ENCODE measurements around the gene IKBKG. TPM values are rescaled to one million over a fixed set of nuclear protein-coding genes. Genes with fewer than 3 reads are reported as not detected.

IKBKG gene
- total and polyA plus RNA-seq, 2 donors (not counting 3 experiments of a cell fraction or from before 2014, with no cell fraction given) = 41.2 to 47.8 TPM

DNA sequence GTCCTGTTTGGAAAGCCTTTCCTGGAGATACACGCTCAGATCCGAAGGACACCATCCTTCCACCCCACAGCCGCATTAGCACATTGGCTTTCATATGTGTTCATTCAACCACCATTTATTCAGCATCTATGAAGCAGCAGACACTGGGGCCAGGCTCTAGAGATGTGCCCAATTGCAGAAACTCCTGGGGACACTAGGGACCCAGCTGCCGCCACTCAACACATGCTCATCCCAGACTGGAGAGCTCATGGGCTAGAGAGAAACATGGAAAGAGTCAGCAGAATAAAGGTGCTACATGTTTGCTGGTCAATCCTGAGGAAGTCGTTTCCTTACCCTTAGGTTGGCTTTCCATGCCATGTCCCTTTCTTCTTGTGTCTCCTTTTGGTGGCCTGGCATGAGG lies 45.1 kb downstream of the IKBKG start:
- Histone ChIP-seq H3K4me3 (replicated peaks in 1 of 3; ENCODE audit: insufficient read depth in 1 of 3, low read depth in 1 of 3, low read length in 3 of 3) (no peak overlapping the region), H3K9ac (replicated peaks; ENCODE audit: extremely low read depth, insufficient read depth, low read length) (no peak overlapping the region), H3K79me2 (ENCODE audit: control insufficient read depth, insufficient read depth, low read length) (no peaks in the 10 kb centered on the region), H3K27me3 (ENCODE audit: control insufficient read depth in 2 of 2, insufficient read depth in 2 of 2, low read length in 2 of 2) (peaks cover 5 to 13% of the 10 kb centered on the region in 2 experiments), H3K9me1 (replicated peaks; ENCODE audit: control insufficient read depth, extremely low read depth, insufficient read depth, low read length) (no peaks in the 10 kb centered on the region), H3K4me1 (ENCODE audit: control insufficient read depth, extremely low read depth, insufficient read depth, low read length) (no peaks in the 10 kb centered on the region), H3K27ac (ENCODE audit: insufficient read depth, low read depth, low read length) (no peak overlapping the region), H3K36me3 (ENCODE audit: control insufficient read depth in 2 of 2, extremely low read depth in 1 of 2, insufficient read depth in 2 of 2, low read length in 2 of 2) (no peaks in the 10 kb centered on the region), H3K4me2 (ENCODE audit: insufficient read depth, low read length) (no peak overlapping the region), H2AFZ (ENCODE audit: low read depth, low read length) (no peak overlapping the region), H4K20me1 (replicated peaks; ENCODE audit: control insufficient read depth, extremely low read depth, insufficient read depth, low read length) (no peaks in the 10 kb centered on the region), H3K9me3 (replicated peaks; ENCODE audit: control insufficient read depth, insufficient read depth, low read length) (no peaks in the 10 kb centered on the region)
- POLR2A ChIA-PET = no interaction called here
- dilution Hi-C loops (cut with MboI; ENCODE audit: extremely low pct_ligation_motif_present, low sequenced_read_pairs) = no loop called here
- intact Hi-C loops (cut with micrococcal nuclease) = no loop called here
- CTCF ChIA-PET = no interaction called here
- DNase-seq (ENCODE audit: low read depth, low spot score) = no peak
- no TSS peak for BruUV-seq (replicated peaks)
- TF ChIP-seq, protein P1, sequence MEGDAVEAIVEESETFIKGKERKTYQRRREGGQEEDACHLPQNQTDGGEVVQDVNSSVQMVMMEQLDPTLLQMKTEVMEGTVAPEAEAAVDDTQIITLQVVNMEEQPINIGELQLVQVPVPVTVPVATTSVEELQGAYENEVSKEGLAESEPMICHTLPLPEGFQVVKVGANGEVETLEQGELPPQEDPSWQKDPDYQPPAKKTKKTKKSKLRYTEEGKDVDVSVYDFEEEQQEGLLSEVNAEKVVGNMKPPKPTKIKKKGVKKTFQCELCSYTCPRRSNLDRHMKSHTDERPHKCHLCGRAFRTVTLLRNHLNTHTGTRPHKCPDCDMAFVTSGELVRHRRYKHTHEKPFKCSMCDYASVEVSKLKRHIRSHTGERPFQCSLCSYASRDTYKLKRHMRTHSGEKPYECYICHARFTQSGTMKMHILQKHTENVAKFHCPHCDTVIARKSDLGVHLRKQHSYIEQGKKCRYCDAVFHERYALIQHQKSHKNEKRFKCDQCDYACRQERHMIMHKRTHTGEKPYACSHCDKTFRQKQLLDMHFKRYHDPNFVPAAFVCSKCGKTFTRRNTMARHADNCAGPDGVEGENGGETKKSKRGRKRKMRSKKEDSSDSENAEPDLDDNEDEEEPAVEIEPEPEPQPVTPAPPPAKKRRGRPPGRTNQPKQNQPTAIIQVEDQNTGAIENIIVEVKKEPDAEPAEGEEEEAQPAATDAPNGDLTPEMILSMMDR (IDR thresholded peaks at IDR 0.05; ENCODE audit: extremely low read depth in 1 of 2, insufficient read depth in 1 of 2, low read depth in 1 of 2, low read length in 2 of 2) = no peak
- TF ChIP-seq FOS (IDR thresholded peaks at IDR 0.05; ENCODE audit: borderline replicate concordance, insufficient read depth, low read length) (no peak), MYC (IDR thresholded peaks at IDR 0.05; ENCODE audit: low read depth, low read length) (no peak), JUN (IDR thresholded peaks at IDR 0.05; ENCODE audit: borderline replicate concordance, insufficient read depth, insufficient read length, low read depth) (no peak)
- no peak for FAIRE-seq

DNA sequence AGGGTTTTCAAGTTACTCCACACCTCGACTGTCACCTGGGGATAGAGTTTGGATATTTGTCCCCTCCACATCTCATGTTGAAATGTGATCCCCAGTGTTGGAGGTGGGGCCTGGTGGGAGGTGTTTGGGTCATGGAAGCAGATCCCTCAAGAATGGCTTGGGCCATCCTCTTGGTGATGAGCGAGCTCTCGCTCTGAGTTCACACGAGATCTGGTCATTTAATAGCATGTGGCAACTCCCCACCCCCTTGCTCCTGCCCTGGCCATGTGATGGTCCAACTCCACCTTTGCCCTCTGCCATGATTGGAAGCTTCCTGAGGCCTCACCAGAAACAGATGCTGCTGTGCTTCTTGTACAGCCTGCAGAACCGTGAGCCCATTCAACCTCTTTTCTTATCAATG lies 45.8 kb downstream of the IKBKG start:
- POLR2A ChIA-PET = no interaction called here
- no peak for FAIRE-seq

More for the DNA sequence above, 45.8 kb downstream of the IKBKG start:
- intact Hi-C loops (cut with micrococcal nuclease) = no loop called here
- H3K4me2 ChIP-seq (ENCODE audit: insufficient read depth, low read length) = no peak overlapping the region
- H4K20me1 ChIP-seq (replicated peaks; ENCODE audit: control insufficient read depth, extremely low read depth, insufficient read depth, low read length) = no peaks in the 10 kb centered on the region
- H3K9me3 ChIP-seq (replicated peaks; ENCODE audit: control insufficient read depth, insufficient read depth, low read length) = no peaks in the 10 kb centered on the region
- no TSS peak for BruUV-seq (replicated peaks)
- no peak for TF ChIP-seq POLR2AphosphoS5 (IDR thresholded peaks at IDR 0.05; ENCODE audit: insufficient read depth, low read depth, low read length)
- TF ChIP-seq GATA2 (IDR thresholded peaks at IDR 0.05; ENCODE audit: insufficient read depth, insufficient read length, low read depth, low read length) = no peak
- TF ChIP-seq FOS (IDR thresholded peaks at IDR 0.05; ENCODE audit: borderline replicate concordance, insufficient read depth, low read length) = no peak
- TF ChIP-seq, protein P1 (IDR thresholded peaks at IDR 0.05; ENCODE audit: extremely low read depth in 1 of 2, insufficient read depth in 1 of 2, low read depth in 1 of 2, low read length in 2 of 2) = no peak
- TF ChIP-seq POLR2A (IDR thresholded peaks at IDR 0.05; ENCODE audit: low read depth, low read length) = no peak
- TF ChIP-seq EZH2 (IDR thresholded peaks at IDR 0.05; ENCODE audit: borderline replicate concordance, low read depth, low read length, severe bottlenecking) = no peak
- TF ChIP-seq JUN (IDR thresholded peaks at IDR 0.05; ENCODE audit: borderline replicate concordance, insufficient read depth, insufficient read length, low read depth) = no peak
- no peak for TF ChIP-seq MYC (IDR thresholded peaks at IDR 0.05; ENCODE audit: low read depth, low read length)
- TF ChIP-seq, protein P2, sequence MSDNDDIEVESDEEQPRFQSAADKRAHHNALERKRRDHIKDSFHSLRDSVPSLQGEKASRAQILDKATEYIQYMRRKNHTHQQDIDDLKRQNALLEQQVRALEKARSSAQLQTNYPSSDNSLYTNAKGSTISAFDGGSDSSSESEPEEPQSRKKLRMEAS (IDR thresholded peaks at IDR 0.05; ENCODE audit: insufficient read depth, insufficient read length) = no peak
- no peak overlapping the region for H3K27ac ChIP-seq (ENCODE audit: insufficient read depth, low read depth, low read length)
- H3K9ac ChIP-seq (replicated peaks; ENCODE audit: extremely low read depth, insufficient read depth, low read length) = no peak overlapping the region
- no peak overlapping the region for H3K4me3 ChIP-seq (replicated peaks in 1 of 3; ENCODE audit: insufficient read depth in 1 of 3, low read depth in 1 of 3, low read length in 3 of 3)
- H3K79me2 ChIP-seq (ENCODE audit: control insufficient read depth, insufficient read depth, low read length) = no peaks in the 10 kb centered on the region
- no peak for DNase-seq (ENCODE audit: low read depth, low spot score)
- H3K27me3 ChIP-seq (ENCODE audit: control insufficient read depth in 2 of 2, insufficient read depth in 2 of 2, low read length in 2 of 2) = peaks cover 5 to 13% of the 10 kb centered on the region in 2 experiments
- CTCF ChIA-PET = no interaction called here
- dilution Hi-C loops (cut with MboI; ENCODE audit: extremely low pct_ligation_motif_present, low sequenced_read_pairs) = no loop called here
- no peaks in the 10 kb centered on the region for H3K9me1 ChIP-seq (replicated peaks; ENCODE audit: control insufficient read depth, extremely low read depth, insufficient read depth, low read length)
- no peaks in the 10 kb centered on the region for H3K4me1 ChIP-seq (ENCODE audit: control insufficient read depth, extremely low read depth, insufficient read depth, low read length)
- no peak overlapping the region for H2AFZ ChIP-seq (ENCODE audit: low read depth, low read length)
- no peaks in the 10 kb centered on the region for H3K36me3 ChIP-seq (ENCODE audit: control insufficient read depth in 2 of 2, extremely low read depth in 1 of 2, insufficient read depth in 2 of 2, low read length in 2 of 2)

Data from endothelial cell of umbilical vein (primary cell).